ENCODE results near the gene FAM193A.

GRCh38 chr4:2685541-2685940 is 149.1 kb downstream of the FAM193A start:
- TF ChIP-seq CTCF (IDR thresholded peaks at IDR 0.05) (no peak), POLR2A (IDR thresholded peaks at IDR 0.05) (no peak)
